ENCODE data around the gene METTL1.

DNA sequence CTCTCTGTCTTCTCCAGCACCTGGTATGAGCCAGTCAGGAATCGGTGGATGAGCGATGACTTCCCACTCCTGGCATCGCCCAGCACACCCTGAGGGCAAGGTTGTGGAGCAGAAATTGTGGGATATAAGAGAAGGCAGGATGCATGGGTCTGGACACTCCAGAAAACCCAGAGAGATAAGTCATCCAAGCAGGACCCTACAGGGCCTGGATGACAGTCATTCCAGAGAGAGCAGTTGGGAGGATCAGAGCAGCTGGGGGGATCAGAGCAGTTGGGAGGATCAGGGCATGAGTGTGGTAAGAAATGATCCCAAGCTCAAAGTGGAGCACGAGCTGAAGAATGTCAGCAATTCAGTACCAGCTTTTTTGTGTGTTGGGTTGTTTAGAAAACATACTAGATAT is 37.3 kb downstream of the METTL1 start:
- TF ChIP-seq POLR2A (IDR thresholded peaks at IDR 0.05; ENCODE audit: low read depth, low read length) = no peak
- no peak for TF ChIP-seq TAF1 (IDR thresholded peaks at IDR 0.05; ENCODE audit: low read depth, low read length)
- TF ChIP-seq POLR2AphosphoS5 (IDR thresholded peaks at IDR 0.05; ENCODE audit: low read depth, low read length) = no peak
- TF ChIP-seq SPI1 (IDR thresholded peaks at IDR 0.05; ENCODE audit: low read depth, low read length) = no peak
- no peak for TF ChIP-seq POU2F2 (IDR thresholded peaks at IDR 0.05; ENCODE audit: low read depth, low read length)
